Activated T-cell treated with anti-CD3 and anti-CD28 coated beads, Interleukin-2, amount 50 U/mL, for 1 hour (primary cell): ENCODE results near the gene HK1.
"Not testable (repeated sequence)": the region's sequence is repeated elsewhere in the genome, so short reads cannot be mapped to it uniquely, and the experiment has no call there.

Experiments used
- DNase-seq: peaks from one replicate; pipeline ENCODE4 v3.0.0-alpha.2; 2020

HK1 gene

GRCh38 chr10:69278446-69278963 is at the start of gene HK1:
HK1 (plus strand) TSS chr10:69278496.
- DNase-seq, result no peak

- DNase-seq, result no peak
Observed at GRCh38 chr10:69229616-69229916, 48.7 kb upstream of the HK1 start.

GRCh38 chr10:69230128-69230527 is 48.2 kb upstream of the HK1 start:
- DNase-seq, result no peak

- DNase-seq, result no peak
Observed at GRCh38 chr10:69232252-69232651, 46.0 kb upstream of the HK1 start.

- peak; percentile 43 for DNase-seq
Observed at GRCh38 chr10:69232736-69233480, 45.4 kb upstream of the HK1 start.

- no peak for DNase-seq
Observed at GRCh38 chr10:69234447-69234846, 43.8 kb upstream of the HK1 start.

- DNase-seq, result peak; percentile 90
Observed at GRCh38 chr10:69237528-69238159, 40.7 kb upstream of the HK1 start.

- no peak for DNase-seq
Observed at GRCh38 chr10:69239136-69239535, 39.2 kb upstream of the HK1 start.

- DNase-seq, result no peak
Observed at GRCh38 chr10:69239816-69240434, 38.4 kb upstream of the HK1 start.

- no peak for DNase-seq
Observed at GRCh38 chr10:69240455-69240854, 37.8 kb upstream of the HK1 start.

GRCh38 chr10:69241575-69241974 is 36.7 kb upstream of the HK1 start:
- DNase-seq, result no peak

- DNase-seq, result no peak
Observed at GRCh38 chr10:69242040-69242851, 36.0 kb upstream of the HK1 start.

GRCh38 chr10:69242852-69243212 is 35.5 kb upstream of the HK1 start:
- no peak for DNase-seq

GRCh38 chr10:69243817-69244216 is 34.5 kb upstream of the HK1 start:
- DNase-seq, result no peak

GRCh38 chr10:69246036-69246435 is 32.3 kb upstream of the HK1 start:
- DNase-seq, result no peak

- no peak for DNase-seq
Observed at GRCh38 chr10:69246581-69247312, 31.5 kb upstream of the HK1 start.

- DNase-seq, result no peak
Observed at GRCh38 chr10:69247313-69247710, 31.0 kb upstream of the HK1 start.

GRCh38 chr10:69248117-69248730 is 30.1 kb upstream of the HK1 start:
- no peak for DNase-seq

GRCh38 chr10:69250041-69250440 is 28.3 kb upstream of the HK1 start:
- no peak for DNase-seq

- not testable (repeated sequence) for DNase-seq
Observed at GRCh38 chr10:69251417-69251816, 26.9 kb upstream of the HK1 start.

- no peak for DNase-seq
Observed at GRCh38 chr10:69253171-69253570, 25.1 kb upstream of the HK1 start.

- no peak for DNase-seq
Observed at GRCh38 chr10:69254877-69255276, 23.4 kb upstream of the HK1 start.
